A549 (cell line): ENCODE measurements around the gene C10orf90. TPM values are rescaled to one million over a fixed set of nuclear protein-coding genes. Genes with fewer than 3 reads are reported as not detected.

Experiments
- ATAC-seq, 2 experiments: fragments of 200-7000 bp in 1 of 2; fragments of >200 bp in 1 of 2; cut with Nextera tagmentation in 1 of 2; cut with Tn5 transposase in 1 of 2; 3 replicates each; pipeline versions ENCODE4 v1.8.0 to v1.9.1; 2018 to 2020; ENCODE audit warnings: mild to moderate bottlenecking in 1 of 2, moderate library complexity in 1 of 2
- CTCF ChIA-PET: fragments of 300-600 bp; sonication (Branson Sonifier 250); formaldehyde crosslinking; extraction: SDS; loops from one replicate; lab custom pipeline; 2021; ENCODE audit warnings: antibody characterized with exemption, inconsistent platforms; lab: Yijun Ruan, JAX
- POLR2A ChIA-PET: fragments of 350-600 bp; formaldehyde crosslinking; extraction: SDS; loops from one replicate; lab custom pipeline; 2021; ENCODE audit warnings: antibody characterized with exemption, inconsistent platforms; lab: Yijun Ruan, JAX
- DNase-seq, 2 experiments: peaks; one replicate each; pipeline versions ENCODE4 v3.0.0 to v3.0.0-alpha.2; 2011 to 2016; ENCODE audit warnings: low read depth in 1 of 2, low spot score in 1 of 2
- FAIRE-seq: peaks from 2 replicates; lab custom pipeline; 2011; peaks lifted over from hg19 to GRCh38; lab: Jason Lieb, UNC
- H3K27ac ChIP-seq, 2 experiments: fragments of >200 bp; sonication (Bioruptor Twin); formaldehyde crosslinking; 3 replicates each; pipeline ENCODE4 v1.5.1; 2016 to 2017
- H3K4me1 ChIP-seq: fragments of >200 bp; sonication (Bioruptor Twin); formaldehyde crosslinking; 3 replicates; pipeline ENCODE4 v1.6.1; 2016
- H3K4me2 ChIP-seq: fragments of >200 bp; sonication (Bioruptor Twin); formaldehyde crosslinking; 3 replicates; pipeline ENCODE4 v1.6.1; 2016
- H3K4me3 ChIP-seq: fragments of >200 bp; sonication (Bioruptor Twin); formaldehyde crosslinking; 3 replicates; pipeline ENCODE4 v1.5.1; 2016
- H3K9me3 ChIP-seq: fragments of >200 bp; sonication (Bioruptor Twin); formaldehyde crosslinking; 3 replicates; pipeline ENCODE4 v1.6.1; 2016
- CBX8 ChIP-seq: fragments of 200-600 bp; sonication (generic); IDR thresholded peaks from 2 replicates; pipeline ENCODE4 v1.6.1; 2016
- CEBPB ChIP-seq, 2 experiments: fragments of >200 bp in 1 of 2; sonication (Bioruptor Twin) in 1 of 2; formaldehyde crosslinking in 1 of 2; IDR thresholded peaks; 2 replicates each; pipeline ENCODE4 v1.6.1; 2012 to 2016
- CHD2 ChIP-seq: fragments of 150-350 bp; IDR thresholded peaks from 2 replicates; pipeline ENCODE4 v1.6.1; 2014; ENCODE audit warnings: low read length; ENCODE audit not compliant: partially characterized antibody
- CHD4 ChIP-seq: fragments of 200-600 bp; sonication (generic); IDR thresholded peaks from 2 replicates; pipeline ENCODE4 v1.6.1; 2016; ENCODE audit warnings: antibody characterized with exemption, mild to moderate bottlenecking, borderline replicate concordance
- EHF ChIP-seq: fragments of 250-450 bp; sonication (Bioruptor Pico); IDR thresholded peaks from 2 replicates; pipeline ENCODE4 v1.5.0; 2020; ENCODE audit warnings: mild to moderate bottlenecking
- EP300 ChIP-seq, 2 experiments: fragments of >200 bp; sonication (Bioruptor Twin); formaldehyde crosslinking; IDR thresholded peaks; 2 replicates in 1 of 2; 3 replicates in 1 of 2; pipeline ENCODE4 v1.6.1; 2016 to 2017
- ESRRA ChIP-seq: fragments of 150-350 bp; IDR thresholded peaks from 2 replicates; pipeline ENCODE4 v1.6.1; 2014; ENCODE audit warnings: mild to moderate bottlenecking, low read length, borderline replicate concordance
- FOSB ChIP-seq: fragments of 250-450 bp; sonication (Bioruptor Pico); IDR thresholded peaks from 2 replicates; pipeline ENCODE4 v1.5.0; 2020; ENCODE audit warnings: mild to moderate bottlenecking, moderate library complexity
- FOSL2 ChIP-seq, 2 experiments: fragments of 450-650 bp in 1 of 2; fragments of >200 bp in 1 of 2; sonication (Bioruptor Twin) in 1 of 2; formaldehyde crosslinking; IDR thresholded peaks; 2 replicates each; pipeline versions ENCODE4 v1.5.0 to v1.6.1; 2016 to 2020; ENCODE audit warnings: mild to moderate bottlenecking in 1 of 2, moderate library complexity in 1 of 2
- FOXS1 ChIP-seq: fragments of 250-450 bp; sonication (Bioruptor Pico); IDR thresholded peaks from 2 replicates; pipeline ENCODE4 v1.5.0; 2020; ENCODE audit warnings: mild to moderate bottlenecking, moderate library complexity
- GATA3 ChIP-seq: IDR thresholded peaks from 2 replicates; pipeline ENCODE4 v1.6.1; 2012; ENCODE audit warnings: borderline replicate concordance
- HDAC2 ChIP-seq: fragments of 200-600 bp; sonication (generic); IDR thresholded peaks from 2 replicates; pipeline ENCODE4 v1.6.1; 2016
- HES2 ChIP-seq: fragments of >200 bp; sonication (Bioruptor Twin); formaldehyde crosslinking; IDR thresholded peaks from 2 replicates; pipeline ENCODE4 v1.6.1; 2016
- HOXA7 ChIP-seq: fragments of 250-450 bp; sonication (Bioruptor Pico); IDR thresholded peaks from 2 replicates; pipeline ENCODE4 v1.5.0; 2020; ENCODE audit warnings: mild to moderate bottlenecking, moderate library complexity
- HOXB5 ChIP-seq: fragments of 250-450 bp; sonication (Bioruptor Pico); IDR thresholded peaks from 2 replicates; pipeline ENCODE4 v1.5.0; 2020; ENCODE audit warnings: mild to moderate bottlenecking, moderate library complexity
- JUN ChIP-seq, 2 experiments: fragments of >200 bp; sonication (Bioruptor Twin); formaldehyde crosslinking; IDR thresholded peaks; 2 replicates in 1 of 2; 3 replicates in 1 of 2; pipeline ENCODE4 v1.6.1; 2016 to 2017
- KDM1A ChIP-seq: fragments of 200-600 bp; sonication (generic); IDR thresholded peaks from 2 replicates; pipeline ENCODE4 v1.6.1; 2016; ENCODE audit warnings: low read depth, mild to moderate bottlenecking
- MAFK ChIP-seq: fragments of 450-650 bp; IDR thresholded peaks from 2 replicates; pipeline ENCODE4 v1.6.1; 2014; ENCODE audit not compliant: partially characterized antibody
- MAZ ChIP-seq: fragments of 150-350 bp; IDR thresholded peaks from 2 replicates; pipeline ENCODE4 v1.6.1; 2014; ENCODE audit warnings: antibody characterized with exemption, low read depth, low read length, borderline replicate concordance
- NPAS2 ChIP-seq: fragments of 250-450 bp; sonication (Bioruptor Pico); IDR thresholded peaks from 2 replicates; pipeline ENCODE4 v1.8.0; 2022; ENCODE audit warnings: mild to moderate bottlenecking, moderate library complexity, borderline replicate concordance
- PBX3 ChIP-seq: IDR thresholded peaks from 2 replicates; pipeline ENCODE4 v1.6.1; 2012
- POLR2A ChIP-seq: IDR thresholded peaks from 2 replicates; pipeline ENCODE4 v1.6.1; 2012; ENCODE audit warnings: mild to moderate bottlenecking, low read length
- RAD21 ChIP-seq, 2 experiments: fragments of >200 bp in 1 of 2; sonication (Bioruptor Twin) in 1 of 2; formaldehyde crosslinking in 1 of 2; IDR thresholded peaks in 1 of 2; conservative IDR thresholded peaks in 1 of 2; 2 replicates in 1 of 2; 3 replicates in 1 of 2; pipeline ENCODE4 v1.6.1; 2012 to 2018; ENCODE audit warnings: inconsistent platforms in 1 of 2
- RCOR1 ChIP-seq: fragments of 150-350 bp; IDR thresholded peaks from 2 replicates; pipeline ENCODE4 v1.6.1; 2014; ENCODE audit warnings: antibody characterized with exemption, low read length, low read depth
- RFX5 ChIP-seq: fragments of 450-650 bp; IDR thresholded peaks from 2 replicates; pipeline ENCODE4 v1.7.1; 2014; ENCODE audit warnings: antibody characterized with exemption, mild to moderate bottlenecking, moderate library complexity
- RNF2 ChIP-seq: fragments of 200-600 bp; sonication (generic); IDR thresholded peaks from 2 replicates; pipeline ENCODE4 v1.6.1; 2016; ENCODE audit warnings: low read depth, mild to moderate bottlenecking, antibody characterized with exemption, moderate library complexity, borderline replicate concordance
- SREBF2 ChIP-seq: fragments of 450-650 bp; IDR thresholded peaks from 2 replicates; pipeline ENCODE4 v1.6.1; 2014; ENCODE audit warnings: mild to moderate bottlenecking, moderate library complexity
- ZC3H11A ChIP-seq: fragments of 450-650 bp; IDR thresholded peaks from 2 replicates; pipeline ENCODE4 v1.6.1; 2014; ENCODE audit warnings: antibody characterized with exemption, mild to moderate bottlenecking
- ZNF302 ChIP-seq: fragments of 250-450 bp; sonication (Bioruptor Pico); IDR thresholded peaks from 2 replicates; pipeline ENCODE4 v1.9.0; 2021; ENCODE audit warnings: inconsistent platforms, mild to moderate bottlenecking, moderate library complexity
- WGBS: methylation state at CpG from one replicate; pipeline ENCODE4 v1.1.6; 2017; ENCODE audit errors: missing lambda C conversion rate; 5-methylcytosine and 5-hydroxymethylcytosine counted together
- polyA plus RNA-seq, 4 experiments: library from polyadenylated mRNA; depleted of rRNA in 3 of 4; stranded (reverse); fragments of >200 nt; fragmentation: RNase III in 1 of 4; extraction: RNeasy Plus Mini Kit Qiagen cat#74134 plus additional on column Dnase treatment in 1 of 4; gene quantifications; 2 replicates in 3 of 4; 3 replicates in 1 of 4; pipeline ENCODE4 v1.2.3, GENCODE V29; 2011 to 2017
- TF ChIP-seq, protein P1 (sequence below): IDR thresholded peaks from 2 replicates; pipeline ENCODE4 v1.6.1; 2012
- TF ChIP-seq, protein P2 (sequence below): fragments of >200 bp; sonication (Bioruptor Twin); formaldehyde crosslinking; IDR thresholded peaks from 3 replicates; pipeline ENCODE4 v1.6.1; 2016

C10orf90 gene
- polyA plus RNA-seq, 2 of the 4 experiments (the other 2 are of a cell fraction) = 0.70 to 2.0 TPM

DNA sequence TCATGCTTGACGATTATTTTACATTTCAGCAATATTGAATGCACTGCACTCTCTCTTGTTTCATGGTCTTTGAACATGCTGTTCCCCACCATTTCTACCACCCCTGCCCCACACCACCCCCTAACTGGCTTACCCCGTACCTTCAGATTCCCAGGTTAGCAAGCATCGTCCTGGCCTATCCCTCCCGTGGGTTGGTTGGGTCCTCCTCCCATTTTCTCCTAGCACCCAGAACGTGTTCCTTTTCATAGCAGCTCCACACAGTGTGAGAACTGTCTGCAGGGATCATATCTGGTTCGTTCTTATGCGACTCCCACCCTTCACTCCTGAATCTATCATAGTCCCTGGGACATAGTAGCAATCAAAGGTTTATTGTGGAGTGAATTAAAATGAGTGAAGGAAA, 48.6 kb downstream of the C10orf90 start:
- no peak for ATAC-seq
- no peak for TF ChIP-seq HOXB5 (CRISPR knock-in tag)
- no peak for TF ChIP-seq CEBPB (IDR thresholded peaks at IDR 0.05)
- no peak for TF ChIP-seq JUN (IDR thresholded peaks at IDR 0.05)
- TF ChIP-seq MAZ = no peak
- TF ChIP-seq, protein P1, sequence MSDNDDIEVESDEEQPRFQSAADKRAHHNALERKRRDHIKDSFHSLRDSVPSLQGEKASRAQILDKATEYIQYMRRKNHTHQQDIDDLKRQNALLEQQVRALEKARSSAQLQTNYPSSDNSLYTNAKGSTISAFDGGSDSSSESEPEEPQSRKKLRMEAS = no peak
- no peak for TF ChIP-seq FOSL2 (IDR thresholded peaks at IDR 0.05)
- no peak for TF ChIP-seq FOSL2 (CRISPR knock-in tag; IDR thresholded peaks at IDR 0.05)
- TF ChIP-seq RFX5 = no peak
- TF ChIP-seq CBX8 = no peak
- no peak for TF ChIP-seq POLR2A
- TF ChIP-seq RAD21 (conservative IDR thresholded peaks at IDR 0.05 in 1 of 2, IDR thresholded peaks at IDR 0.05 in 1 of 2) = no peak
- no peak for TF ChIP-seq HDAC2
- no peak for TF ChIP-seq ZNF302
- no peak for TF ChIP-seq FOSB (CRISPR knock-in tag)
- TF ChIP-seq CHD2 = no peak
- TF ChIP-seq GATA3 = no peak
- TF ChIP-seq RNF2 = no peak
- TF ChIP-seq ZC3H11A = no peak
- DNase-seq = no peak
- H3K27ac ChIP-seq = no peak overlapping the region
- H3K4me2 ChIP-seq = no peak overlapping the region
- no peak for FAIRE-seq
- POLR2A ChIA-PET = no interaction called here
- no peaks in the 10 kb centered on the region for H3K4me1 ChIP-seq
- WGBS = 16% methylated on average over 7 of the region's 7 CpGs
- no peak overlapping the region for H3K4me3 ChIP-seq
- H3K9me3 ChIP-seq = no peaks in the 10 kb centered on the region
- CTCF ChIA-PET = no interaction called here

DNA sequence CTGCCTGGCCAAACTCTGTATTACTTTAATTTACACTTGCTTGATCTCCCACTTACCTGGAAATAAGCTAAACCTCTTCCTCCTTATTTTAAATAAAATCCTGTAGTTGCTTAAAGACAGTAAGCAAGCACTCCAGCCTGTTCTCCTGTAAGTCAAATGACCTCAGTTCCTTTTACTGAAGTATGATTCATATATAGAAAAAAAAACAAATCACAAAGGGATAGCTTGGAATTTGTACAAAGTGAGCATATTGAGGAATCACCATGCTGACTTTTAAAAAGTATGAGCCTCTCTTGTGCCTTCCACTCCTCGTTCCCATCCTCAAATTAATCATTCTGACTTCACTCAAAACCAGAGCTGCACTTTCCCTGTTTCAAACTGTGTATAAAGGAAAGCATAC, 52.0 kb downstream of the C10orf90 start:
- TF ChIP-seq EP300 (IDR thresholded peaks at IDR 0.05) (no peak), KDM1A (no peak), MAFK (no peak), ESRRA (no peak), CHD4 (no peak), RCOR1 (no peak), FOXS1 (CRISPR knock-in tag) (no peak), ZC3H11A (no peak), SREBF2 (no peak), EHF (no peak), HOXB5 (CRISPR knock-in tag) (no peak), NPAS2 (no peak), PBX3 (no peak), RFX5 (no peak), HES2 (no peak), HOXA7 (CRISPR knock-in tag) (no peak)
- TF ChIP-seq, protein P2, sequence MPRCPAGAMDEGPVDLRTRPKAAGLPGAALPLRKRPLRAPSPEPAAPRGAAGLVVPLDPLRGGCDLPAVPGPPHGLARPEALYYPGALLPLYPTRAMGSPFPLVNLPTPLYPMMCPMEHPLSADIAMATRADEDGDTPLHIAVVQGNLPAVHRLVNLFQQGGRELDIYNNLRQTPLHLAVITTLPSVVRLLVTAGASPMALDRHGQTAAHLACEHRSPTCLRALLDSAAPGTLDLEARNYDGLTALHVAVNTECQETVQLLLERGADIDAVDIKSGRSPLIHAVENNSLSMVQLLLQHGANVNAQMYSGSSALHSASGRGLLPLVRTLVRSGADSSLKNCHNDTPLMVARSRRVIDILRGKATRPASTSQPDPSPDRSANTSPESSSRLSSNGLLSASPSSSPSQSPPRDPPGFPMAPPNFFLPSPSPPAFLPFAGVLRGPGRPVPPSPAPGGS = no peak
- ChIA-PET CTCF (no interaction called here), POLR2A (no interaction called here)
- 0% methylated on average over 1 of the region's 1 CpG for WGBS
- DNase-seq (no peak), ATAC-seq (no peak), FAIRE-seq (no peak)
- H3K4me2 ChIP-seq = no peak overlapping the region
- H3K4me3 ChIP-seq = no peak overlapping the region
- no peak overlapping the region for H3K27ac ChIP-seq
- no peaks in the 10 kb centered on the region for H3K4me1 ChIP-seq
- H3K9me3 ChIP-seq = no peaks in the 10 kb centered on the region
